ENCODE measurements around the gene MARK1. TPM values are rescaled to one million over a fixed set of nuclear protein-coding genes. Genes with fewer than 3 reads are reported as not detected.
A peak's percentile ranks its signal among the peaks of the same experiment; 100 is the strongest.

The MARK1 gene
- total RNA-seq, 3 donors from 2014 or later: 6.6 to 13.8 (median 9.8) TPM

DNA sequence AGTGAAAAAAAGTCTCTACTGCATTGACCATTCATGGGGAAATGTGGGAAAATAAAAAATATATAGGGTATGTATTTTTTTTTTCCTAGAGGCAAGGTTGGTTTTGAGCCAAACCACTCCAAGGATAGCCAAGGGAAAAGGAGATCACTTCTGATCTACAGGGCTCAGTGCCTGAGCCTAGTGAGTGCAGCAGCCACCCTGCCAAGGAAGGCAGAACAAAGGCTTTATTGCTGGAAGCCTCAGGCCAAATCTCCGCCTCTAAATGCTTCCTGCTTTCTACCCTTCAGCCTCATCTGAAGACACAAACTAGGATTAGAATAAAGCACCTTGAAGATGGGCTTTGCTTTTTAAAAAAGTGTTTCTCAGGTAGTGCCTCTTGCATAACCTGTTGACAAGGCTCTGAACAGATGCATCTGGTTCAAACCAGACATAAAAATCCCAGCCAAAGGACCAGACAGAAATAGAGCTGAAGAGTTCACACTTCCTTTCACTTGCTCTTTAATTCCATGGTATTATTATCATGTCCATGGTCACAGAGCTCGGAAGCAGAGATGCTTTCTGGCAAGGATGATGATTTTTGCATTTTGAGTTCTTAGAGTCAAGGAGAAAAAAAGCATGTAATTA, 172.7 kb downstream of the MARK1 start:
- DNase-seq (ENCODE audit: low spot score in 2 of 2): no peak
- Histone ChIP-seq H3K36me3 (no peaks in the 10 kb centered on the region), H3K27ac (peak overlapping the region; percentile 21 to 34), H3K4me1 (no peaks in the 10 kb centered on the region), H3K27me3 (no peaks in the 10 kb centered on the region), H3K4me3 (no peak overlapping the region), H3K9me3 (no peaks in the 10 kb centered on the region)
- no peak for TF ChIP-seq POLR2A (IDR thresholded peaks at IDR 0.05)
- TF ChIP-seq POLR2AphosphoS5 (IDR thresholded peaks at IDR 0.05): no peak
- TF ChIP-seq, protein P1, sequence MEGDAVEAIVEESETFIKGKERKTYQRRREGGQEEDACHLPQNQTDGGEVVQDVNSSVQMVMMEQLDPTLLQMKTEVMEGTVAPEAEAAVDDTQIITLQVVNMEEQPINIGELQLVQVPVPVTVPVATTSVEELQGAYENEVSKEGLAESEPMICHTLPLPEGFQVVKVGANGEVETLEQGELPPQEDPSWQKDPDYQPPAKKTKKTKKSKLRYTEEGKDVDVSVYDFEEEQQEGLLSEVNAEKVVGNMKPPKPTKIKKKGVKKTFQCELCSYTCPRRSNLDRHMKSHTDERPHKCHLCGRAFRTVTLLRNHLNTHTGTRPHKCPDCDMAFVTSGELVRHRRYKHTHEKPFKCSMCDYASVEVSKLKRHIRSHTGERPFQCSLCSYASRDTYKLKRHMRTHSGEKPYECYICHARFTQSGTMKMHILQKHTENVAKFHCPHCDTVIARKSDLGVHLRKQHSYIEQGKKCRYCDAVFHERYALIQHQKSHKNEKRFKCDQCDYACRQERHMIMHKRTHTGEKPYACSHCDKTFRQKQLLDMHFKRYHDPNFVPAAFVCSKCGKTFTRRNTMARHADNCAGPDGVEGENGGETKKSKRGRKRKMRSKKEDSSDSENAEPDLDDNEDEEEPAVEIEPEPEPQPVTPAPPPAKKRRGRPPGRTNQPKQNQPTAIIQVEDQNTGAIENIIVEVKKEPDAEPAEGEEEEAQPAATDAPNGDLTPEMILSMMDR (IDR thresholded peaks at IDR 0.05): no peak
- intact Hi-C loops (cut with DNase I; ENCODE audit: low total_unique reads): no loop called here

DNA sequence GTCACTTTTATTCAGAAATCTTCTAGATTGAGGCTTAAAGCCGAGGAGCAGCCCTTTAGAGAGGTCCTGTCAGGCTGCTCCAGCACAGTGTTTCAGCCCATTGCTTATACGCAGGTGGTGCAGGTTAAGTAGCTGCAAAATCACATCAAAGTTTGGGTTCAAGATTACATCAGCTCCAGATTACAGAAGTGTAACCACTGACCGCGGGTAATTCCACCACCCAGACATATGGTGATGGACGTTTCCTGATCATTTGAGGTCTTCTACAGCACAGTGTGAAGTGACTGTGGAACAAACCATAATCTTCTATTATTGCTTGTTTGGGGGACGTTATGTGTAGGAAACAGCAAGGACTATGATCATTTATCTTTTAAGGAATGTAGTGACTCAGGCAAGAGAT, 174.0 kb downstream of the MARK1 start:
- Histone ChIP-seq H3K27me3 (no peaks in the 10 kb centered on the region), H3K9me3 (no peaks in the 10 kb centered on the region), H3K27ac (no peak overlapping the region), H3K36me3 (no peaks in the 10 kb centered on the region), H3K4me1 (no peaks in the 10 kb centered on the region), H3K4me3 (no peak overlapping the region)
- no peak for DNase-seq (ENCODE audit: low spot score in 2 of 2)
- intact Hi-C loops (cut with DNase I; ENCODE audit: low total_unique reads): no loop called here
- TF ChIP-seq POLR2A (IDR thresholded peaks at IDR 0.05) (no peak), POLR2AphosphoS5 (IDR thresholded peaks at IDR 0.05) (no peak)
- TF ChIP-seq, protein P1 (IDR thresholded peaks at IDR 0.05): no peak

DNA sequence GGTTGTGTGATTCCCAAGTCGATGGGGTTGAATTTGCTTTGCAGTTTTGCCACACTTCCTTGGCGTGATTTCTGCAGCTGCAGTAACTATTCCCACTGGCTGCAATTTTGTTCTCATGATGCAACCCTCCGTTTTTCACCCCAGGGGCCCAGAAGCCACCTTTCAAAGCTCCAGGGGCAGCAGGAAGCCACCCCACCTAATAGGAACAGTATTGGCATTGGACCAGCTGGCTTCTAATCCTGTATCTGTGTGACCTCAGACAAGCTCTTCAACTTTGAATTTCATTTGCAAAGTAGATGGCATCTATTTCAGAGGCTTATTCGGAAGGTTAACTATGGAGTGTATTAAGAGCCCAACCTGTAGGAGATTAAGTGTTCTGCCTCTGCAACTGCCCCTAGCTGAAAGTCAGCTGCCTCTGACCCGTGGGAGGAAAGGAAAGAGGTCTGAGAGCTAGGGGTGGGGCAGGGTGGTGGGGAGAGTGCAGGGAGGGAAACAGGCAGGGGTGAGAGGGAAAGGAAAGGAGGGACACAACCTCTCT, 174.9 kb downstream of the MARK1 start:
- no peaks in the 10 kb centered on the region for H3K36me3 ChIP-seq
- H3K4me3 ChIP-seq: no peak overlapping the region
- no peaks in the 10 kb centered on the region for H3K4me1 ChIP-seq
- no peak for DNase-seq (ENCODE audit: low spot score in 2 of 2)
- no peak overlapping the region for H3K27ac ChIP-seq
- TF ChIP-seq, protein P1 (IDR thresholded peaks at IDR 0.05): no peak
- TF ChIP-seq POLR2A (IDR thresholded peaks at IDR 0.05) (no peak), POLR2AphosphoS5 (IDR thresholded peaks at IDR 0.05) (no peak)
- H3K9me3 ChIP-seq: no peaks in the 10 kb centered on the region
- intact Hi-C loops (cut with DNase I; ENCODE audit: low total_unique reads): no loop called here
- H3K27me3 ChIP-seq: no peaks in the 10 kb centered on the region

DNA sequence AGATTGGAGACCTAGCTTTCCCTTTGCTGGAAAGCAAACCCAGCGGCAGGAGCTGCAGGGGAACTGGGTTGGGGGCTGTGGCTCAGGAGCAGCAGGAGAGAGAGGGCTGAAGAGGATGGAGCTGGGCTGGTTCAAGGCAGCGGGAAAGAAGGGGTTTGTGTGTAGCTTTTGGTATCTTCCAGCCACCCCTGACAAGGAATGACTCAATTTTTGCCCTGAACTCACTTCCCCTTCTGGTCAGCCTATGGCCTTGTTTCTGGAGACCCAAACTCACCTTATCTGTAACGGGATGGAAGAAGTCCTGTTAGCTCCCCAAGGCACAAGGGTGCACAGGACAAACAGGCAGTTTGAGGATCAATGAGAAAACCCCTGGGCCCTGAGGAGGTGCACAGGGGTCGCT, 175.4 kb downstream of the MARK1 start:
- Histone ChIP-seq H3K27me3 (no peaks in the 10 kb centered on the region), H3K36me3 (no peaks in the 10 kb centered on the region), H3K9me3 (no peaks in the 10 kb centered on the region), H3K4me1 (no peaks in the 10 kb centered on the region), H3K4me3 (no peak overlapping the region), H3K27ac (no peak overlapping the region)
- intact Hi-C loops (cut with DNase I; ENCODE audit: low total_unique reads): no loop called here
- no peak for DNase-seq (ENCODE audit: low spot score in 2 of 2)
- TF ChIP-seq, protein P1 (IDR thresholded peaks at IDR 0.05): no peak
- TF ChIP-seq POLR2AphosphoS5 (IDR thresholded peaks at IDR 0.05): no peak
- no peak for TF ChIP-seq POLR2A (IDR thresholded peaks at IDR 0.05)

DNA sequence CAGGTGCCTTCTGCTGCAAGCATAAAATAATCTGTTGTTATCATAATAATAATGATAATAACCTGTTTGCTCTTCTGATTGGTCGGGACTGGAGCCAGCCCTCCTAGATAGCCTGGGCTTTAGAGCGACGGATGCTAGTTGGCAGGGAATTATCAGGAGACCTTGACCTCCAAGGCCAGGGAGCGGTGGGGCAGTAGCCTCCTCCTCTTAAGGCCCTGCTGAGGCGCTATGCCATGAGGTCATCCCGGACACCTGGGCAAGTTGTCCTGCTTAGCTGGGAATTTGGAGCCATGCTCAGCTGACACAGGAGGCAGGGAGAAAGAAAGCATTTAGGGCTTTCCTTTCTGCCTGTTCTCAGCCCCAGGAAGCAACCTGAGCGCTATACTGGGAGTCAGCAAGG, 177.8 kb downstream of the MARK1 start:
- H3K27ac ChIP-seq: peak overlapping the region in 1 of 2 donors; percentile 17
- H3K27me3 ChIP-seq: no peaks in the 10 kb centered on the region
- no peak for DNase-seq (ENCODE audit: low spot score in 2 of 2)
- intact Hi-C loops (cut with DNase I; ENCODE audit: low total_unique reads): no loop called here
- no peaks in the 10 kb centered on the region for H3K4me1 ChIP-seq
- no peak overlapping the region for H3K4me3 ChIP-seq
- no peaks in the 10 kb centered on the region for H3K9me3 ChIP-seq
- no peaks in the 10 kb centered on the region for H3K36me3 ChIP-seq
- no peak for TF ChIP-seq POLR2AphosphoS5 (IDR thresholded peaks at IDR 0.05)
- TF ChIP-seq, protein P1 (IDR thresholded peaks at IDR 0.05): no peak
- TF ChIP-seq POLR2A (IDR thresholded peaks at IDR 0.05): no peak
